ENCODE measurements around the gene TMEM183A. TPM values are rescaled to one million over a fixed set of nuclear protein-coding genes. Genes with fewer than 3 reads are reported as not detected.
"Not testable (repeated sequence)": the region's sequence is repeated elsewhere in the genome, so short reads cannot be mapped to it uniquely, and the experiment has no call there.

Gene TMEM183A
- total RNA-seq, 4 donors from 2014 or later = 104 to 253 (median 111) TPM

GRCh38 chr1:203000217-203000944 lies 6.8 kb upstream of the TMEM183A start:
- TF ChIP-seq EP300 (IDR thresholded peaks at IDR 0.05; ENCODE audit: low read depth) (no peak), POLR2A (IDR thresholded peaks at IDR 0.05) (no peak), CTCF (IDR thresholded peaks at IDR 0.05) (no peak), POLR2AphosphoS5 (IDR thresholded peaks at IDR 0.05) (no peak)
- peaks cover 0 to 7% (median 0%) of the 10 kb centered on the region in 4 donors for H3K4me1 ChIP-seq
- peaks cover 13% of the 10 kb centered on the region for H3K27me3 ChIP-seq
- H3K9me3 ChIP-seq = no peaks in the 10 kb centered on the region
- intact Hi-C loops (cut with DNase I; ENCODE audit: low total_unique reads) = no loop called here
- 77 to 80% methylated on average over 3 of the region's 3 CpGs for WGBS, 2 donors (ENCODE audit: low coverage in 1 of 2)
- DNase-seq = no peak
- H3K36me3 ChIP-seq = no peaks in the 10 kb centered on the region
- H3K27ac ChIP-seq = no peak overlapping the region
- in situ Hi-C loops (cut with MboI; ENCODE audit: low pct_ligation_motif_present in 1 of 4, low pct_unique_long_range_greater_than_20kb in 1 of 4, low sequenced_read_pairs in 3 of 4) = no loop called here
- no peak overlapping the region for H3K4me3 ChIP-seq

- intact Hi-C loops (cut with DNase I; ENCODE audit: low total_unique reads) = no loop called here
- WGBS, 2 donors (ENCODE audit: low coverage in 1 of 2) = 66 to 82% methylated on average over 9 of the region's 9 CpGs
- Histone ChIP-seq H3K27ac (no peak overlapping the region), H3K4me1 (peaks cover 4 to 16% (median 7%) of the 10 kb centered on the region in 4 donors), H3K4me3 (no peak overlapping the region), H3K27me3 (no peaks in the 10 kb centered on the region), H3K9me3 (no peaks in the 10 kb centered on the region), H3K36me3 (no peaks in the 10 kb centered on the region)
- DNase-seq = no peak
- TF ChIP-seq CTCF (IDR thresholded peaks at IDR 0.05) (no peak), POLR2A (IDR thresholded peaks at IDR 0.05) (no peak), POLR2AphosphoS5 (IDR thresholded peaks at IDR 0.05) (no peak), EP300 (IDR thresholded peaks at IDR 0.05; ENCODE audit: low read depth) (no peak)
- in situ Hi-C loops (cut with MboI; ENCODE audit: low pct_ligation_motif_present in 1 of 4, low pct_unique_long_range_greater_than_20kb in 1 of 4, low sequenced_read_pairs in 3 of 4) = no loop called here
Measured at GRCh38 chr1:203001986-203002385, 5.2 kb upstream of the TMEM183A start.

GRCh38 chr1:203002951-203003350 lies 4.2 kb upstream of the TMEM183A start:
- Histone ChIP-seq H3K4me3 (no peak overlapping the region), H3K36me3 (no peaks in the 10 kb centered on the region), H3K27me3 (no peaks in the 10 kb centered on the region), H3K27ac (no peak overlapping the region), H3K4me1 (peaks cover 4 to 17% (median 7%) of the 10 kb centered on the region in 4 donors), H3K9me3 (no peaks in the 10 kb centered on the region)
- in situ Hi-C loops (cut with MboI; ENCODE audit: low pct_ligation_motif_present in 1 of 4, low pct_unique_long_range_greater_than_20kb in 1 of 4, low sequenced_read_pairs in 3 of 4) = no loop called here
- 67 to 81% methylated on average over 1 of the region's 1 CpG for WGBS, 2 donors (ENCODE audit: low coverage in 1 of 2)
- intact Hi-C loops (cut with DNase I; ENCODE audit: low total_unique reads) = no loop called here
- no peak for DNase-seq
- TF ChIP-seq CTCF (IDR thresholded peaks at IDR 0.05) = no peak
- no peak for TF ChIP-seq POLR2AphosphoS5 (IDR thresholded peaks at IDR 0.05)
- no peak for TF ChIP-seq POLR2A (IDR thresholded peaks at IDR 0.05)
- TF ChIP-seq EP300 (IDR thresholded peaks at IDR 0.05; ENCODE audit: low read depth) = no peak

GRCh38 chr1:203005395-203006142 lies 1.6 kb upstream of the TMEM183A start:
- H3K36me3 ChIP-seq = peaks cover 0 to 16% (median 3%) of the 10 kb centered on the region in 4 donors
- intact Hi-C loops (cut with DNase I; ENCODE audit: low total_unique reads); H3K9me3 ChIP-seq; in situ Hi-C loops (cut with MboI; ENCODE audit: low pct_ligation_motif_present in 1 of 4, low pct_unique_long_range_greater_than_20kb in 1 of 4, low sequenced_read_pairs in 3 of 4); H3K27me3 ChIP-seq: not testable (repeated sequence)
- H3K4me1 ChIP-seq = peaks cover 17 to 29% (median 21%) of the 10 kb centered on the region in 4 donors
- WGBS, 2 donors (ENCODE audit: low coverage in 1 of 2) = 59 to 72% methylated on average over 9 to 17 of the region's 17 CpGs
- peak overlapping the region in 3 of 4 donors; percentile 94 to 99 (median 95) for H3K27ac ChIP-seq
- H3K4me3 ChIP-seq = peak overlapping the region in 1 of 4 donors; percentile 84
- peak; percentile 35 for DNase-seq

Measured in transverse colon (tissue), 4 donors.